Measurements from ENCODE around the gene ACD.

DNA sequence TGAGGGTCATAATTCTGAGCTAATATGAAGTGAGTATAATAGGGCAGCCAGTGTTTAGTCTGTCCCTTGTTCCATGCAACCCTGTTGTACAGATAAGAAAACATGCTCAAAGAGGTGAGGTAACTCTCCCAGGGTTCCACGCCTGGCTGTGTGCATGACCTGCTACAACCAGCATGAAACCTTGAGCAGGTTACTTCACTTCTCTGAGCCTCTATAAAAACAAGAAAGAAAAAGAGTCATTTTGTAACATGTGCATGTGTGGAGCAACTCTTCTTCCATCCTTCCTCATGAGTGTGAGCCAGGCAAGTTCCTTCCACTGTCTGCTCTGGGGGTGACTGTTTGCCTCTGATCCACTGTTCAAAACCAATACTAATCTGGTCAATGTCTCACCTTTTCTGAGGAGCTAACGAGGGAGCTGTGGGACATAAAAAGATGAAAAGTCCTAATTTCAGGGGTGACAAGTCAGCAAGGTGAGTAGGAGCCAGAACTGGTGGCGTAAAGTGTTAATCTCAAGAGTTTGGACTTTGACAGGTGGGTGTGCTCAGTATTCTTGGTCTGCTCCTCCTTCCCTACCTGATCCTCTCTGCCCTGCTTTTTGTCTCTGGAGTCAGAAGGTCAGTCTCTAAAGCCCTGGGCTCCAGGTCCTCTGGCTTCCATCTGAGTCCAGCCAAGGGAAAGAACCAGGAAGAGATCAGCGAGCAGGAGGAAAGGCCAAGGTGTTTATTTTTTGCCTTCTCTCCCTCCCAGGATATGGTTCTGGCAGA lies 37.5 kb upstream of the ACD start:
- TF ChIP-seq POLR2A (IDR thresholded peaks at IDR 0.05; ENCODE audit: low read depth, low read length) (no peak), POLR2AphosphoS5 (IDR thresholded peaks at IDR 0.05; ENCODE audit: low read depth, low read length) (no peak), SPI1 (IDR thresholded peaks at IDR 0.05; ENCODE audit: low read depth, low read length) (no peak), TAF1 (IDR thresholded peaks at IDR 0.05; ENCODE audit: low read depth, low read length) (no peak), POU2F2 (IDR thresholded peaks at IDR 0.05; ENCODE audit: low read depth, low read length) (no peak), PAX5 (IDR thresholded peaks at IDR 0.05; ENCODE audit: insufficient read depth, low read length, severe bottlenecking) (no peak)
